Stimulated activated CD8-positive, alpha-beta memory T cell treated with anti-CD3 and anti-CD28 coated beads, Interleukin-15, amount 100 ng/mL, for 24 hours (primary cell): ENCODE results near the gene ADK.

ENCODE experiments used
- DNase-seq: peaks from one replicate; pipeline ENCODE4 v3.0.0-alpha.2; 2020; ENCODE audit warnings: low read depth

ADK gene

DNA sequence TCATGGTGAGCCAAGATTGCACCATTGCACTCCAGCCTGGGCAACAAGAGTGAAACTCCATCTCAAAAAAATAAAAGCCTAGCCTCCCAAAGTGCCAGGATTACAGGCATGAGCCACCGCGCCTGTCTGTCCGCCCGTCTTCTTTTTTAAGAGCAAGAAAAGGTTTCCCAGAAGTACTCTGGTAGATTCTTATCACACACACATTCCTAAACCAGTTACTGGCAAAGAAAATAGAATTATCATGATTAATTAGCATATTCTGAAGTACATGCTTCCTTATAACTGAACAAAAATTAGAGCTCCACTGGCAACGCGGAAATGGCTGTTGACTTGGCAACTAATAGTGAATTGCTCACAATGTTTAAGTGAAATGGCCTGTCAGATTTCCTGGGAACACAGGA, 87.0 kb downstream of the ADK start:
- no peak for DNase-seq

DNA sequence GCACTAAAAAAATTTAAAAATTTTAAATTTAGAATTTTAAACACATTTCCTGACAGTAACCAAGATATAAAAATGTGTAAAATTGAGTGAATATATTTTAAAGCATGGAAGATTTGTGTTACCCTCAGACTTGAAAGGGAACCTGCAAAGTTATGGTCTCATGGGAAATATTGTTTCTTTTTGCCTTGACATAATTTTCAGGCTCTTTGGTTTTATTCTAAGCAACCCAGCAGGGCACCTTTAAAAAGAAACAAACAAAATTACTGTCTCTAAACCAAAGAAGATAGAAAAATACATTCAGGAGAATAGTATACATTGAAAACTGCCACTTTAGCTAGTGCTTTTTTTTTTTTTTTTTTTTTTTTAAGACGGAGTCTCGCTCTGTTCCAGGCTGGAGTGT, 87.5 kb downstream of the ADK start:
- no peak for DNase-seq

DNA sequence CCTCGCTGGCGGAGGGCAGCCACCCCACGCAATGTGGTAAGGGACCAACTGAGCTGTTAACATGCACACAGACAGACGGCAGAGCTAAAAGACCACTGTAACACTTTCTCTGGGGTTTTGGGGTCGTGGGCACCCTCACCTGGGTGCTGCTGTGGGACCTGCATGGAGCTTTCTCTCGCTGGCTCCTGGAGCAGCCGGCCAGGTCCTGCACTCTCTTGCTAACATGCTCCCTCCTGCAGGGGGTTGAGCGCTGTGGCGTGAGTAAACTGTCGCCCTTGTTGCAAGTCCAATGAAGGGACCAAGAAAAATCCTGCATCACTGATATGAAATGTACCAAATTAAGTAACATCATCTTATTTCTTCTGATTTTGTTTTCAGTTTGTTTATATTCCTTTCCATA, 92.0 kb downstream of the ADK start:
- DNase-seq, result no peak

DNA sequence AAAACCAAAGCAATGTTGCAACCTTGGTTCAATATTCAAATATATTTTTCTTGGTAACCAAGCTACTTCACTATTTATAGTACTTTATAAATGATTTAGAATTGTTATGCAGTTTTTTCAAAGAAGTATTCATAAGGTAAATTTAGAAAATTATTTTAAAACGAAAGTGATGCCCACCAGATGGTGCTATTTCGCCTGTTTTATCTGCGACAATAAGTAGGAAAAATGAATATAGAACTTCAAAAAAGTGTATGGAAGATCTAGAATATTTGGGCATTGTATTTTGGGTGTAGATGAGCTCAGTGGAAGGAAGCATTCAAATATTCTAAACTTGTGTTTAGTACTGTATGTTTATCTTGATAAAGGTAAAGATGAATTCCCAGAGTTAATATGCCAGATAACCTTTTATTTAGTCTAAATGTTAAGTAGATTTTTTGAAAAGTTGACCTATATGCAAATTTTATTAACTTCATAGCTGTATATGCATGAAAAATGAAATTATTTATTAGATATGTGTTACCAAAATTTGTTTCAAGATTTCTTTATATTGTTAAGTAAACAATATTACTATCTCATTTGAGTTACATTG, 93.2 kb downstream of the ADK start:
- no peak for DNase-seq

DNA sequence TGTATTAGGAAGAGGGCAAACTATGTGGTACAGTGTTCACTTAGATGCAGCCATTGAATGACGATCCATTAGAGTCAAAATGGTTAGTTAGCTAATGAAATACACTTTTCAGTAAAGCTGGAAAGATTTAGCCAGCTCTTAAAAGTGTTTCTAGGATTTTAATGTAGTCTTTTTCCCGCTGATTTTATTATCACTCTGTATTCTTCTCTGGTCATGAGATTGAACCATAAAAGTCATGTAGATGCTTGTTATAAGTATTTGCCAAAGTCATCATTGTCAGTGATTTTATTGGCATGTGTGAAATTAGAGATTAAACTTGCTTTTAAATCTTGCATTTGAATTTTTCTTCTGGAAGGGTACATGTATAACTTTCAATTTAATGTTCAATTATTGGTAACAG, 93.8 kb downstream of the ADK start:
- DNase-seq, result no peak

DNA sequence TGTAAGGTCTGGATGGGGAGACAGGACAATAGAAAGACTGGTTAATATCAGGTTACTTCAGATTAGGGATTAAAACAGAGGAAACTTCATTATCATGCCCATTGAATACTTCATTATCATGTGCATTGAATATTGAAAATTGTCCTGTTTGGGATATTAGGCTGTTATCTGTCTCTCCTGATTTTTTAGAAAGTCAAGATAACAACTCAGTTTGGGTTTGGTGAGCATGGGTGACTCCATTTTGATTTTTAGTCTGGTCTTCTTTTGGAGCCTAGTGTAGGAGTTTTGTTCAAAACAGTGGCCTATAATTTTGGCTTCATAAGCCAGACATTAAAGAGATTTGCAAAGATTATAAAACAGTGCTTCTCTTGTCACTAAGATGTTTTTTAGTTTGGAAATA, 95.5 kb downstream of the ADK start:
- DNase-seq, result no peak

DNA sequence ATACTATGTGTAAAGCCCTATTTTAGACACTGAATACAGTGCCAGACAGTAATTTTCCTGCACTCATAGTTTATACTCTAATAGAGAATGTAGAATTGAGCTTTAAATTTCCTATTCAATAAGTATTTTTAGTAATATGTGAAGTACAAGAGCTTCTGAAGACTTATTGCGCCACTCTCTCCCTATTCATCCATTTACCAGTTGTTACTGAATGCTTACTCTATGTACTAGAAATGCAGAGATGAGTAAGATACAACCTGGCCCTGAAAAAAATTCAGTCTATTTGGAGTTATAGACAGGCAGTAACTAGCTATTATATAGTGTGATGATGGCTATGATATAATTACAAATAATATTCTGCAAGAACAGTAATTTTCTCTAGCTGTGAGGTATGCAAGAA, 98.8 kb downstream of the ADK start:
- DNase-seq, result no peak

DNA sequence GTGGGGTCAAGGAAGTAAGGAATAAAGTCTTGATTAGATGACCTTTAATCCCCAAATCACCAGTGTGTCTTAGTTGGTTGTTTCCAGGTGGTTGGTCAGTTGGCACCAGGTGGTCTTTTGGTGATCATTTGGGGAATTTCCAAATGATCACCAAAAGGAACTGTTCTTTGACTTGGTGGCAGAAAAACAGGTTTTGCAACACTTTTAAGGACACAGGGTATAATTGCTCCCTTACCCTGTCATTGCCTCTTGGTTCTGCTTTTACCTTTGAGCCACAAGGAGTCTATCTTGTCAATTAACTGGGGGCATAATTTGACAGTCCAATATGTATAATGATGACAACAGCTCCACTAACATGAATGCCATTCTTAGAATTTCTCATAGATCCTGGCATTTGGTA, 104.2 kb downstream of the ADK start:
- DNase-seq, result no peak

DNA sequence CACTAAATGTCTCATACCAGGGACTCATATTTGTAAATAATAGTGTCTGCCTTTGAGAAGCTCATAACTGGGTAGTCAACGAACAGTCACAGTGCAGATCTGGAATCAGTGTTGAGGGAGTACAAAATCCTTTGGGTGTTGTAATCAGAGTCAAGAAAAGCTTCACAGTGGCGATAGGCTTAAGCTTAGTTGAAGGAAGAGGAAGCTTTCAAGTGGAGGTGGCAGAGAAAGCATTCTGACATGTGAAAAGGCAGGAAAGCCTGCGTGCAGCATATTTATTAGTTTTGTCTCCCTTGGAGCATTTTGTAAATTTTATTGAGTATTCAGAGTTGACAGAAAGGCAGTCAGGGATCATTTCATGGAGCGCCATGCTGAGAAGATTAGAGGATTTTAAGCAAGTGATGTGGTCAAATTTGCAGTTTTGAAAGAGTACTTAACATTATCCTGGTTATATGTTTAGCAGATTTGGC, 104.9 kb downstream of the ADK start:
- no peak for DNase-seq

DNA sequence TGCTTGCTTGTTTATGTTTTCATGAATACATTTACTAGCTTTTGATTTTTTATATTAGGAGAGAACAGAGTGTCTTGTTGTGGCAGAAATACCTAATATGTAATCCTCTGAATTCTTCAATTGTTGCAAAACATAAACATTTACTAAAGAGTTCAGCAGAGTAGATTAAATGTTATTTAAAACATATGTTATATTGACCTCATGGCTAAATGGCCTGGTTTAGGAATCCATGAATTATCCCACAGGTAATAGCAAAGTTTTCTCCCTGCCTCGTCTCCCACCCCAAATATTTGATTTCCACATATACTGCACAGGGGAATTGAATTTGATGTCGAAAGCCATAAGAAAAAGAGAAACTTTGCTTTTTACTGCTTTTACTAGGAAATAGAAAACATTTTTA, 111.8 kb downstream of the ADK start:
- no peak for DNase-seq

DNA sequence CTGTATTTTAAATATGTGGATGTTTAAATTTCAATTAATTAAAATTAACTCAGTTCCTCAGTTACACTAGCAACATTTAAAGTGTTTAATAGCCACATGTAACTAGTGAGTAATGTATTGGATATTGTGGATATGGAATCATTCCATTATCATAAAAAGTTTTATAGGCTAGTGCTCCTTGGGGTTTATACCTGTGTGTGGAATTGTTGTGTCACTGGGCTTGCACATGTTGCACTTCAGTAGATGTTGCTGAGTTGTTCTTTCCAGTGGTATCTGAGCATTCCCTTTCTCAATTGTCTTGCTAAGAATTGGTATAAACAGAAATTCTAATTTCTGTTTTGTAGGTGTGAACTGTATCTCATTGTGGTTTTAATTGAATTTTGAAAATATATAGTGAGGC, 113.0 kb downstream of the ADK start:
- DNase-seq, result no peak

DNA sequence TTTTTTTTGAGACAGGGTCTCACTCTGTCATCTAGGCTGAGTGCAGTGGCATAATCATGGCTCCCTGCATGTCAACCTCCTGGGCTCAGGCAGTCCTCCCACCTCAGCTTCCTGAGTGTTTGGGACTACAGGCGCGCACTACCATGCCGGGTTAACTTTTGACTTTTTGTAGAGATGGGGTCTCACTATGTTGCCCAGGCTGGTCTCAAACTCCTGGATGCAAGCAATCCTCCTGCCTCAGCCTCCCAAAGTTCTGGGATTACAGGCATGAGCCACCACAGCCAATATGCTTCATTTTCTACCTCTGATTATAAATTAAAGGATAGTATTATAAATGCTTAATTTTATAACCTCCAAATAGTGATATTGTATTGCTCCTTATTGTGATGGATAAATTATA, 121.3 kb downstream of the ADK start:
- no peak for DNase-seq

DNA sequence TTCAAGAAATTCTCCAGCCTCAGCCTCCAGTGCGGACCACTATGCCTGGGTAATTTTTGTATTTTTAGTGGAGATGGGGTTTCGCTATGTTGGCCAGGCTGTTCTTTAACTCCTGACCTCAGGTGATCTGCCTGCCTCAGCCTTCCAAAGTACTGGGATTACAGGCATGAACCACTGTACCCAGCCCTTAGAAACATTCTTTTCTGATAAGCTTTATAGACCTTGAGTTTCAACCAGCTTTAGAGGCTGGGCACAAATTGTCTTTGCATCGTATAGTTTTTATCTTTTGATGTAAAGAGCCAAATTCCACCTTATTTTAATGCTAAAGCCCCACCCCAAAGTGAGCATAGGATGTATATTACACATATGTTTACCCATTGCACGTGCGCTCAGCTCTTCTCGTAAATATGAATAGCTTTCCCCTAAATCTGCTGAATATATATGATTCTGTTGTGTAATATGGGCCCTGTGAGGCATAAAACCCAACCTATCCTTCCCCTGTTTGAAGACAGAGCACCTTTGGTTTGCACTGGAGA, 124.8 kb downstream of the ADK start:
- no peak for DNase-seq

DNA sequence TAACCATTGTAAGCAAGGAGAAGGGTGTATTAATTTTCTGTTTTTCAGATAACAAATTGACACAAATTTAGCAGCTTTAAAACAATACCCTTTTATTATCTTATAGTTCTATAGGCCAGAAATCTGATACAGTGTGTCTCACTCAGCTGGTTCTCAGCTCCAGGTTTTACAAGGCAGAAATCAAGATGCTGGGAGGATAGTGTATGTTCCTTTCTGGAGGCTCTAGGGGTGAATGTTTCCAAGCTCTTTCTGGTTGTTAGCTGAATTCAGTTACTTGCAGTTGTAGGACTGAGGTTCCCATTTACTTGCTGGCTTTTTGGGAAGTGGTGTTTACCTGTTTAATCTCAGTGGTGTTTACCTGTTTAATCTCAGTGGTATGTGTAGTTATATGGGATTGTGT, 125.4 kb downstream of the ADK start:
- no peak for DNase-seq

DNA sequence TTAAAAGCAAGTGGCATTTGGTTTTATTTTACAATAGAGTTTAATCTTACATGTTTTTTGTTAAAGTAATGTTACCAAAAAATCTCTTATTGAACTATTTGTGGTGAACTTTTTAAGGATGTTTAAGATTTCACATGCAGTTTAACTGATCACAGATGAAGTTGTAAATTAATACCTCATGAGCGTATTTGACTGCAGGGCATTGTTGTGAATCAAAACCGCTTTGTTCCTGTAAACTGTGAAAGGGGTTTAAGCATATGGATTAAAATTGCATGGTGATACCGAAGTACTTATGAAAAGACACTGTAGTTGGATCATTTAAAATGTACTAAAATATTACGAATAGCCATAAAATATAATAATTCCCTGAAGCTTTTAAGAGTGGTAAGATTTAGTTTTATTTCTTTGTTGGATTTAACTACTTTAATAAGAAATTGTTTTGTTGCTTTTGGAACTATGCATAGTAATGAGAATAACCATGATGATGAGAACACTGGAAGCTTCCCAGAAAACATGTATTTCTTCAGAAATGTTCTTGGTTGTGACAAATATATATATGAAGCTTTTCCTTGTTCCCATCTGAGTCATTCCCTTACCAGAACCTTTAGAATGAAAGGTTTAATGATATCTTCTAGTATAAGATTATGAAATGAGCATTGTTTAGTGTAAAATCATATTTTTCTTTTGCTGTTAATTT, 131.3 kb downstream of the ADK start:
- DNase-seq, result no peak

DNA sequence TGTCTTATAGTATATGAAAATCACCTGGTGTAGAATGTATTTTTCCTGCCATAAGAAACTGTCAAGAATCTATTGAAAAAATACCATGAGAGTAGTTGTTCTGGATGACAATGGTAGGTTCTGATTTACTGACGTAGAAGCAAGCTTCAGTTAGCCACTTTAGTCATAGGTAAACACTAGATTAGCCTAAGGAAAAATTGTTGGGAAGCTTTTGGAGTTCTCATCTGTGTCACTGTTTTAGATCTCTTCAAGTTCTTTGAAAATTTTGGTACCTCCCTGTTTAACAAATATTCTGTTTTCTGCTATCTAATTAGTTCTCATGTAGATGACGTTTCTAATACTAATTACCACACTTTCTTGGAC, 131.8 kb downstream of the ADK start:
- no peak for DNase-seq

DNA sequence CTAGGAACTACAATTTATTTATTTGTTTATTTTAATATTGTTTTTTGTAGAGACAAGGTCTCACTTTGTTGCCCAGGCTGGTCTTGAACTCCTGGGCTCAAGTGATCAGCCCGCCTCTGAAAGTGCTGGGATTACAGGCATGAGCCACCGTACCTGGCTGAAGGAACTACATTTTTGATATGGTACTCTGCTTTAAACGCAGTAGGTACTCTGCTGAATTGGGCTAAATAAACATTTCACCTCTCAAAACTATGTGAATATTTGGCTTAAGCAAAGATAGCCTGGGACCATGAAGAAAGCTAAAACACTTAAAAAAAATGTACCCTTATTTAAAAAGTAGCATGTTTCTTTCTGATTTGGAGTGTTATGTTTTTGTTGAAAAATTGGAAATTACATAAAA, 138.2 kb downstream of the ADK start:
- no peak for DNase-seq

DNA sequence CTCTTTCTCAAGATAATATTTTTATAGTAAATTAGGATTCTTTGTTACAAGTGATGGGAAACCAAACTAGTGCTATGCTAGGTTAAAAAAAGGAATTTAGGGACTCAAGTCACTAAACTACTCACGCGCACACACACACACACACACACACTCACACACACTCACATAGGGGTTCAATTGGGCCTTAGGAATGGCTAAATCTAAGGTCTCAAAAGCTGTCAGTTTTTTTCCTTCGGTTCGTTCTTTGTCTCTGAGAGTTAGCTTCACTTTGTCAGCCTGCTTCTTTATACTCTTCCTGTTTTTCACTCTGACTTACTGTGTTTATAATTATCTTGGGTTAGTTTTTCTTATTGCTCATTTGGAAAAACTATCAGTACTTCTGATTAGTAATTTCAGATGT, 138.9 kb downstream of the ADK start:
- no peak for DNase-seq

DNA sequence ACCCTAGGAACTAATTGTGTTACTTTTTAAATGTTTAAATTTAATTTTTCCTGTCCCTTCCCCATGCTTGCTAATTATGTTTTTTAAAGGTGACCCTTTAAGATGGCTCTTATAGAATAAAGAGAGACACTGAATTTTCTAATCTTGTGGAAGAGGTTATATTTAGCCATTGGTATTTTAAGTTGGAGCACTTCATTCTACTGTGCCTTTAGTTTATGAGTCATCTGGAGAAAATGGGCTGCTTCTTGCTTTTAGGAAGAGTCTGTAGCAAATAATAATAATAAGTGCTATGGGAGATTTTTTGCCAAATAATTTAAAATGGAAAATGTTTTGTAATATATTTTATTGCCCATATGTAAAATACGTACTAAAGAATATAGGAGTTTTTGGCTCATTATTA, 139.7 kb downstream of the ADK start:
- DNase-seq, result no peak

DNA sequence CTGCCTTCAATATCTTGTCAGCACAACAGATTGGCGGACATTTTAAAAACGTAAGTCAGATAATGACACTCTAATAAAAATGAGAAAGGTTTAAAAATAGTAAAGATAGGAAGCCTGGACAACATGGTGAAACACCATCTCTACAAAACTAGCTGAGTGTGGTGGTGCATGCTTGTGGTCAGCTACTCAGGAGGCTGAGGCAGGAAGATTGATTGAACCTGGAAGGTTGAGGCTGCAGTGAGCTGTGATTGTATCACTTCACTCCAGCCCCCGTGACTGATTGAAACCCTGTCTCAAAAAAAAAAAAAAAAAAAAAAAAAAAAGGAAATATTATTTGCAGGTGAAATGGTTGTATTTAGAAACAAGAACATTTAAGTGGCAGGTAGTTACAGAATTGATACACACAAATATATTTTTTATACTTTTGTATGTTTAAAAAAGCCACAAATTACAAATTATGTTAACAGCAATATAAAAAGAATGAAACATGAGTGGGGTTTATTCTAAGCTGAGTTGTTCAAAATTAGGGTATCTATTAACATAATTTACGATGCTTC, 141.9 kb downstream of the ADK start:
- no peak for DNase-seq

DNA sequence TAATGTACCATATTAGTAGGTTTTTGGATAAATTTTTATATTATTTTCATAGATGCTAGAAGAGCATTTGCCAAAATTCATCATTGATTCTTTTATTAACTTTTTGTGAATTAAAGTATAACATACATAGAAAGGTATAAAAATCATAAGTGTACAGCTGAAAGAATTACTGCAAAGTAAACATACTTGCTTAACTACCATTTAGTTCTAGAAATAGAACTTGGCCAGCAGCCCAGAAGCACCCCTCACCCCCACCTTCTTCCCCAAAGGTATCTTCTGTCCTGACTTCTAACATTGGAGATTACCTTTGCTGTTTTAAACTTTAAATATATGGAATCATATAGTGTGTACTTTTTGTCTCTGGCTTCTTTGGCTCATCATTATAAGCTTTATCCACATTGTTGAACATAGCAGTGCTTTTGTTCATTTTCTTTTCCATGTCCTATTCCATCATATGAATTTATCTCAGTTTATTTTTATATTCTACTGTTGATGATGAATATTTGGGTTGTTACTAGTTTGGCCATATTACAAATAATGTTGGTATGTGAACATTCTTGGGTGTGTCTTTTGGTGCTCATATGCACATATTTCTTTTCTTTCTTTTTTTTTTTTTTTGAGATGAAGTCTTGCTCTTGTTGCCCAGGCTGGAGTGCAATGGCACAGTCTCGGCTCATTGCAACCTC, 142.8 kb downstream of the ADK start:
- no peak for DNase-seq

DNA sequence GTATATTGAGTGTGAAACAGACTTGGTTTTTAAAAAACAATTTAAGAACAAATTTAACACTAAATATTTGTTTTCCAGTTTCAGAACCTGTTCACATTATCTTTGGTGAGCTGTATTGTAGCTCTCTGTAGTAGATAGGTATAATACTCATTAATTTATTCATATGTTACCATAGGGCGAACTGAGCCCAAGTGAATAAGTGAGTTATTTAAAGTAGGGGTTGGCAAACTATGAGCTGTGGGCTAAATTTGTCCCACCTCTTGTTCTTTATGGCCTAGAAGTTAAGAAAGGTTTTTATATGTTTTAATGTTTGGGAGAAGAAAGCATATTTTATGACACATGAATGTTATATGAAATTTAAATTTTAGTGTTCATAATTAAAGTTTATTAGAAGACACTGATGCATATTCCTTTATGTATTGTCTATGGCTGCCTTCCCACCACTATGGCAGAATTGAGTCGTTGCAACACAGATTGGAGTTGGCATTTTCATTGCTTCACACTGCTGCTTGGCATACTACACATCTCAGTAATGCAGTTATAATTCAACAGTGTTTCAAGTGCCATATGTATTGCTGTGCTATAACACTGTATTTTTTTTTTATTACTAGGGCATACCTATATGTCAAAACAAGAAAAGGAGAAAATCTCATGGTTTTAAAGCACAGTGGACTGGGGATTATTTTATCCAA, 146.5 kb downstream of the ADK start:
- no peak for DNase-seq
